ENCODE measurements around the gene NCMAP. TPM values are rescaled to one million over a fixed set of nuclear protein-coding genes. Genes with fewer than 3 reads are reported as not detected.
A peak's percentile ranks its signal among the peaks of the same experiment; 100 is the strongest.
"Not testable (repeated sequence)": the region's sequence is repeated elsewhere in the genome, so short reads cannot be mapped to it uniquely, and the experiment has no call there.

The NCMAP gene
- not detected for total RNA-seq

GRCh38 chr1:24555591-24556413 is at the start of gene NCMAP:
TSS of gene NCMAP (plus strand) at chr1:24556087. CDS start at chr1:24595431, 39,344 bp downstream.
- Mint-ChIP-seq H3K4me1 (peaks cover 10% of the 10 kb centered on the region), H3K9me3 (no peaks in the 10 kb centered on the region), H3K4me3 (peak within 1 kb of the TSS; percentile 5), H3K27ac (no peak within 1 kb of the TSS), H3K27me3 (peaks cover 31% of the 10 kb centered on the region), H3K36me3 (ENCODE audit: low read depth) (no peaks in the 10 kb centered on the region)
- DNase-seq = peak; percentile 37
- ChIA-PET CTCF (interaction anchor here (1.1 to 1.3 kb wide), 2 partner anchors 8 to 31 kb away, joined by 3 to 4 read pairs; no protein-coding TSS in a partner anchor), POLR2A (interaction anchor here (1.0 kb wide), 1 partner anchor 143 kb away, joined by 4 read pairs; the partner anchor contains the start of gene STPG1)

GRCh38 chr1:24506691-24507381 is 49.1 kb upstream of the NCMAP start:
- Mint-ChIP-seq H3K27me3 (no peaks in the 10 kb centered on the region), H3K9me3 (peaks cover 2% of the 10 kb centered on the region), H3K27ac (peak overlapping the region; percentile 95), H3K4me1 (peaks cover 67% of the 10 kb centered on the region), H3K4me3 (peak overlapping the region; percentile 71), H3K36me3 (ENCODE audit: low read depth) (peaks cover 61% of the 10 kb centered on the region)
- no peak for DNase-seq
- ChIA-PET CTCF (interaction anchor here (0.7 to 6.6 kb wide), 10 partner anchors 20 to 128 kb away, joined by 3 to 89 read pairs (median 6); partner anchors contain the start of genes NIPAL3 and STPG1), POLR2A (interaction anchor here (0.6 to 10.4 kb wide), 12 partner anchors 9 to 697 kb away, joined by 3 to 232 read pairs (median 7); partner anchors contain the start of genes NIPAL3 and STPG1)

GRCh38 chr1:24507405-24507804 is 48.5 kb upstream of the NCMAP start:
- Mint-ChIP-seq H3K9me3 (peaks cover 2% of the 10 kb centered on the region), H3K27me3 (no peaks in the 10 kb centered on the region), H3K36me3 (ENCODE audit: low read depth) (peaks cover 63% of the 10 kb centered on the region), H3K4me3 (peak overlapping the region; percentile 71), H3K4me1 (peaks cover 67% of the 10 kb centered on the region), H3K27ac (peak overlapping the region; percentile 95)
- DNase-seq = no peak
- POLR2A ChIA-PET = interaction anchor here (0.7 to 10.4 kb wide), 9 partner anchors 9 to 123 kb away, joined by 3 to 232 read pairs (median 52); partner anchors contain the start of genes NIPAL3 and STPG1
- CTCF ChIA-PET = interaction anchor here (1.1 to 3.5 kb wide), 6 partner anchors 19 to 127 kb away, joined by 3 to 18 read pairs (median 6); partner anchors contain the start of gene NIPAL3

GRCh38 chr1:24508911-24509310 is 47.0 kb upstream of the NCMAP start:
- ChIA-PET POLR2A (interaction anchor here (8.7 to 10.4 kb wide), 3 partner anchors 27 to 91 kb away, joined by 100 to 232 read pairs (median 172); partner anchors contain the start of gene NIPAL3), CTCF (interaction anchor here (0.5 to 3.5 kb wide), 3 partner anchors 17 to 320 kb away, joined by 3 to 18 read pairs (median 3); no protein-coding TSS in a partner anchor)
- no peak for DNase-seq
- Mint-ChIP-seq H3K27ac (no peak overlapping the region), H3K4me3 (no peak overlapping the region), H3K9me3 (peaks cover 2% of the 10 kb centered on the region), H3K36me3 (ENCODE audit: low read depth) (peaks cover 56% of the 10 kb centered on the region), H3K4me1 (peaks cover 68% of the 10 kb centered on the region), H3K27me3 (no peaks in the 10 kb centered on the region)

- DNase-seq = no peak
- CTCF ChIA-PET = interaction anchor here (1.0 kb wide), 1 partner anchor 315 kb away, joined by 3 read pairs; no protein-coding TSS in a partner anchor
- Mint-ChIP-seq H3K4me3 (no peak overlapping the region), H3K4me1 (peaks cover 38% of the 10 kb centered on the region), H3K9me3 (no peaks in the 10 kb centered on the region), H3K36me3 (ENCODE audit: low read depth) (peaks cover 54% of the 10 kb centered on the region), H3K27ac (no peak overlapping the region), H3K27me3 (no peaks in the 10 kb centered on the region)
- POLR2A ChIA-PET = interaction anchor here (1.2 to 1.8 kb wide), 2 partner anchors 12 to 13 kb away, joined by 4 read pairs; no protein-coding TSS in a partner anchor
Observed at GRCh38 chr1:24513706-24514105, 42.2 kb upstream of the NCMAP start.

GRCh38 chr1:24514946-24515345 is 40.9 kb upstream of the NCMAP start:
- Mint-ChIP-seq H3K27me3 (no peaks in the 10 kb centered on the region), H3K9me3 (no peaks in the 10 kb centered on the region), H3K4me1 (peaks cover 30% of the 10 kb centered on the region), H3K4me3 (no peak overlapping the region), H3K36me3 (ENCODE audit: low read depth) (peaks cover 51% of the 10 kb centered on the region), H3K27ac (no peak overlapping the region)
- DNase-seq = no peak
- CTCF ChIA-PET = interaction anchor here (1.0 to 1.2 kb wide), 2 partner anchors 13 to 73 kb away, joined by 3 to 6 read pairs; no protein-coding TSS in a partner anchor
- POLR2A ChIA-PET = interaction anchor here (0.9 to 2.2 kb wide), 5 partner anchors 8 to 122 kb away, joined by 3 to 8 read pairs (median 4); partner anchors contain the start of gene RCAN3

- H3K27ac Mint-ChIP-seq, H3K27me3 Mint-ChIP-seq, H3K9me3 Mint-ChIP-seq, H3K4me3 Mint-ChIP-seq, DNase-seq: not testable (repeated sequence)
- POLR2A ChIA-PET = interaction anchor here (0.9 to 2.2 kb wide), 3 partner anchors 9 to 122 kb away, joined by 3 to 8 read pairs (median 4); no protein-coding TSS in a partner anchor
- CTCF ChIA-PET = interaction anchor here (1.2 to 1.3 kb wide), 3 partner anchors 11 to 101 kb away, joined by 3 to 6 read pairs (median 5); no protein-coding TSS in a partner anchor
- peaks cover 27% of the 10 kb centered on the region for H3K4me1 Mint-ChIP-seq
- H3K36me3 Mint-ChIP-seq (ENCODE audit: low read depth) = peaks cover 51% of the 10 kb centered on the region
Observed at GRCh38 chr1:24515671-24516209, 40.1 kb upstream of the NCMAP start.

- Mint-ChIP-seq H3K27ac (no peak overlapping the region), H3K36me3 (ENCODE audit: low read depth) (peaks cover 47% of the 10 kb centered on the region), H3K4me3 (no peak overlapping the region), H3K9me3 (no peaks in the 10 kb centered on the region), H3K4me1 (peaks cover 25% of the 10 kb centered on the region), H3K27me3 (no peaks in the 10 kb centered on the region)
- ChIA-PET CTCF (interaction anchor here (1.0 to 1.3 kb wide), 3 partner anchors 9 to 102 kb away, joined by 3 to 5 read pairs (median 3); no protein-coding TSS in a partner anchor), POLR2A (interaction anchor here (2.2 kb wide), 1 partner anchor 10 kb away, joined by 8 read pairs; no protein-coding TSS in a partner anchor)
- no peak for DNase-seq
Observed at GRCh38 chr1:24516506-24516905, 39.4 kb upstream of the NCMAP start.

GRCh38 chr1:24517898-24518297 is 38.0 kb upstream of the NCMAP start:
- POLR2A ChIA-PET = interaction anchor here (0.7 to 1.6 kb wide), 5 partner anchors 10 to 37 kb away, joined by 3 to 6 read pairs (median 3); no protein-coding TSS in a partner anchor
- H3K27me3 Mint-ChIP-seq = no peaks in the 10 kb centered on the region
- CTCF ChIA-PET = interaction anchor here (0.6 to 1.4 kb wide), 3 partner anchors 9 to 103 kb away, joined by 3 to 6 read pairs (median 4); partner anchors contain the start of gene NIPAL3
- DNase-seq = no peak
- peaks cover 19% of the 10 kb centered on the region for H3K4me1 Mint-ChIP-seq
- no peak overlapping the region for H3K4me3 Mint-ChIP-seq
- H3K36me3 Mint-ChIP-seq (ENCODE audit: low read depth) = peaks cover 49% of the 10 kb centered on the region
- no peaks in the 10 kb centered on the region for H3K9me3 Mint-ChIP-seq
- H3K27ac Mint-ChIP-seq = no peak overlapping the region

GRCh38 chr1:24520282-24520681 is 35.6 kb upstream of the NCMAP start:
- ChIA-PET CTCF (interaction anchor here (0.9 kb wide), 1 partner anchor 108 kb away, joined by 3 read pairs; no protein-coding TSS in a partner anchor), POLR2A (interaction anchor here (1.0 kb wide), 1 partner anchor 19 kb away, joined by 4 read pairs; no protein-coding TSS in a partner anchor)
- DNase-seq, H3K9me3 Mint-ChIP-seq, H3K4me3 Mint-ChIP-seq, H3K27me3 Mint-ChIP-seq, H3K27ac Mint-ChIP-seq: not testable (repeated sequence)
- Mint-ChIP-seq H3K36me3 (ENCODE audit: low read depth) (peaks cover 43% of the 10 kb centered on the region), H3K4me1 (peaks cover 18% of the 10 kb centered on the region)

- H3K27ac Mint-ChIP-seq = no peak overlapping the region
- POLR2A ChIA-PET = interaction anchor here (0.7 to 4.7 kb wide), 6 partner anchors 10 to 116 kb away, joined by 3 to 52 read pairs (median 7); partner anchors contain the start of genes NIPAL3, RCAN3 and STPG1
Observed at GRCh38 chr1:24525606-24526005, 30.3 kb upstream of the NCMAP start.

More at GRCh38 chr1:24525606-24526005, 30.3 kb upstream of the NCMAP start:
- peaks cover 23% of the 10 kb centered on the region for H3K4me1 Mint-ChIP-seq
- no peaks in the 10 kb centered on the region for H3K27me3 Mint-ChIP-seq
- CTCF ChIA-PET = interaction anchor here (0.7 to 7.2 kb wide), 11 partner anchors 9 to 134 kb away, joined by 3 to 77 read pairs (median 5); partner anchors contain the start of genes NIPAL3, RCAN3 and STPG1
- H3K9me3 Mint-ChIP-seq = no peaks in the 10 kb centered on the region
- no peak for DNase-seq
- peaks cover 26% of the 10 kb centered on the region for H3K36me3 Mint-ChIP-seq (ENCODE audit: low read depth)
- no peak overlapping the region for H3K4me3 Mint-ChIP-seq
